Measurements from ENCODE around the gene HOXA9. TPM values are rescaled to one million over a fixed set of nuclear protein-coding genes. Genes with fewer than 3 reads are reported as not detected.

The HOXA9 gene
- total and polyA plus RNA-seq, 8 donors, result 0.25 to 68.1 TPM; not detected in 6

- intact Hi-C loops (cut with DNase I; ENCODE audit: low total_unique reads), result loop anchor here (10.0 kb wide), 1 partner anchor 1302 kb away; no protein-coding TSS in a partner anchor
- TF ChIP-seq, protein P1, sequence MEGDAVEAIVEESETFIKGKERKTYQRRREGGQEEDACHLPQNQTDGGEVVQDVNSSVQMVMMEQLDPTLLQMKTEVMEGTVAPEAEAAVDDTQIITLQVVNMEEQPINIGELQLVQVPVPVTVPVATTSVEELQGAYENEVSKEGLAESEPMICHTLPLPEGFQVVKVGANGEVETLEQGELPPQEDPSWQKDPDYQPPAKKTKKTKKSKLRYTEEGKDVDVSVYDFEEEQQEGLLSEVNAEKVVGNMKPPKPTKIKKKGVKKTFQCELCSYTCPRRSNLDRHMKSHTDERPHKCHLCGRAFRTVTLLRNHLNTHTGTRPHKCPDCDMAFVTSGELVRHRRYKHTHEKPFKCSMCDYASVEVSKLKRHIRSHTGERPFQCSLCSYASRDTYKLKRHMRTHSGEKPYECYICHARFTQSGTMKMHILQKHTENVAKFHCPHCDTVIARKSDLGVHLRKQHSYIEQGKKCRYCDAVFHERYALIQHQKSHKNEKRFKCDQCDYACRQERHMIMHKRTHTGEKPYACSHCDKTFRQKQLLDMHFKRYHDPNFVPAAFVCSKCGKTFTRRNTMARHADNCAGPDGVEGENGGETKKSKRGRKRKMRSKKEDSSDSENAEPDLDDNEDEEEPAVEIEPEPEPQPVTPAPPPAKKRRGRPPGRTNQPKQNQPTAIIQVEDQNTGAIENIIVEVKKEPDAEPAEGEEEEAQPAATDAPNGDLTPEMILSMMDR (IDR thresholded peaks at IDR 0.05), result no peak
Observed at GRCh38 chr7:27176524-27176845, 11.1 kb upstream of the HOXA9 start.

GRCh38 chr7:27175626-27176523 lies 10.5 kb upstream of the HOXA9 start:
- Histone ChIP-seq H3K4me3 (no peak overlapping the region), H3K36me3 (no peaks in the 10 kb centered on the region), H3K27ac (no peak overlapping the region), H3K27me3 (peaks cover 55 to 100% (median 98%) of the 10 kb centered on the region in 3 donors), H3K9me3 (peaks cover 0 to 9% (median 0%) of the 10 kb centered on the region in 4 donors), H3K4me1 (peaks cover 27 to 45% (median 40%) of the 10 kb centered on the region in 4 donors)
- DNase-seq, result no peak
- TF ChIP-seq POLR2A (IDR thresholded peaks at IDR 0.05), result no peak
- no peak for TF ChIP-seq POLR2AphosphoS5 (IDR thresholded peaks at IDR 0.05)
- TF ChIP-seq EP300 (IDR thresholded peaks at IDR 0.05), result no peak
- TF ChIP-seq, protein P1 (IDR thresholded peaks at IDR 0.05), result no peak
- 34 to 63% (median 38%) methylated on average over 38 to 40 of the region's 40 CpGs for WGBS, 5 donors
- intact Hi-C loops (cut with DNase I; ENCODE audit: low total_unique reads), result loop anchor here (10.0 kb wide), 1 partner anchor 1301 kb away; no protein-coding TSS in a partner anchor

More at GRCh38 chr7:27176524-27176845, 11.1 kb upstream of the HOXA9 start:
- Histone ChIP-seq H3K36me3 (no peaks in the 10 kb centered on the region), H3K4me1 (peaks cover 27 to 44% (median 40%) of the 10 kb centered on the region in 4 donors), H3K27ac (no peak overlapping the region), H3K27me3 (peaks cover 56 to 100% (median 93%) of the 10 kb centered on the region in 3 donors), H3K4me3 (no peak overlapping the region), H3K9me3 (peaks cover 0 to 9% (median 0%) of the 10 kb centered on the region in 4 donors)
- 71 to 77% (median 76%) methylated on average over 3 of the region's 3 CpGs for WGBS, 5 donors
- DNase-seq, result no peak

- H3K36me3 ChIP-seq, result no peaks in the 10 kb centered on the region
- H3K4me1 ChIP-seq, result peaks cover 26 to 45% (median 39%) of the 10 kb centered on the region in 4 donors
- peaks cover 0 to 10% (median 0%) of the 10 kb centered on the region in 4 donors for H3K9me3 ChIP-seq
- DNase-seq, result no peak
- intact Hi-C loops (cut with DNase I; ENCODE audit: low total_unique reads), result loop anchor here (10.0 kb wide), 1 partner anchor 1300 kb away; no protein-coding TSS in a partner anchor
- no peak overlapping the region for H3K4me3 ChIP-seq
- TF ChIP-seq POLR2AphosphoS5 (IDR thresholded peaks at IDR 0.05) (no peak), EP300 (IDR thresholded peaks at IDR 0.05) (no peak), POLR2A (IDR thresholded peaks at IDR 0.05) (no peak)
- TF ChIP-seq, protein P1 (IDR thresholded peaks at IDR 0.05), result no peak
- WGBS, 5 donors, result 45 to 57% (median 52%) methylated on average over 11 to 12 of the region's 12 CpGs
- no peak overlapping the region for H3K27ac ChIP-seq
- peaks cover 49 to 100% (median 98%) of the 10 kb centered on the region in 3 donors for H3K27me3 ChIP-seq
Observed at GRCh38 chr7:27174874-27175625, 9.7 kb upstream of the HOXA9 start.

Data from stomach (tissue), 9 donors.